ENCODE measurements around the gene SNED1.

DNA sequence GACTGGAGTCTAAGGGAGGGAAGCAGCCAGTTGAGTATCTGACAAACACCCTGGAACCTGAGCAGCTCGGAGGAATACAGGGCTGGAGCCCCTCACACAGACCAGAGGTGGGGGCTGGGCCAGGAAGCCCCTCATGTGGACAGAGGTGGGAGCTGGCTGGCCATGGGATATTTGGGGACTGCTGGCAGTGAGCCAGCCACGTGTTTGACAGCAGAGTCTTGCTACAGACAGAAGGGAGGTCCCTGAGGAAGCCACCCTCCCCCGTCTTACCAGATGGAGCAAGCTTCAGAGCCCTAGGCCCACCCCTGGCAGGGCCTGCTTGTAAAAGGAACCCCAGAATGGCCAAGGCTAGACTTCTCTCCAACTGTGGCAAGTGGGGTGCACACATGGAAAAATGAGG lies 107.2 kb downstream of the SNED1 start:
- TF ChIP-seq, protein P1, sequence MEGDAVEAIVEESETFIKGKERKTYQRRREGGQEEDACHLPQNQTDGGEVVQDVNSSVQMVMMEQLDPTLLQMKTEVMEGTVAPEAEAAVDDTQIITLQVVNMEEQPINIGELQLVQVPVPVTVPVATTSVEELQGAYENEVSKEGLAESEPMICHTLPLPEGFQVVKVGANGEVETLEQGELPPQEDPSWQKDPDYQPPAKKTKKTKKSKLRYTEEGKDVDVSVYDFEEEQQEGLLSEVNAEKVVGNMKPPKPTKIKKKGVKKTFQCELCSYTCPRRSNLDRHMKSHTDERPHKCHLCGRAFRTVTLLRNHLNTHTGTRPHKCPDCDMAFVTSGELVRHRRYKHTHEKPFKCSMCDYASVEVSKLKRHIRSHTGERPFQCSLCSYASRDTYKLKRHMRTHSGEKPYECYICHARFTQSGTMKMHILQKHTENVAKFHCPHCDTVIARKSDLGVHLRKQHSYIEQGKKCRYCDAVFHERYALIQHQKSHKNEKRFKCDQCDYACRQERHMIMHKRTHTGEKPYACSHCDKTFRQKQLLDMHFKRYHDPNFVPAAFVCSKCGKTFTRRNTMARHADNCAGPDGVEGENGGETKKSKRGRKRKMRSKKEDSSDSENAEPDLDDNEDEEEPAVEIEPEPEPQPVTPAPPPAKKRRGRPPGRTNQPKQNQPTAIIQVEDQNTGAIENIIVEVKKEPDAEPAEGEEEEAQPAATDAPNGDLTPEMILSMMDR (IDR thresholded peaks at IDR 0.05): no peak
- no peak for TF ChIP-seq POLR2A (IDR thresholded peaks at IDR 0.05)
